ENCODE measurements around the gene DNAH17. TPM values are rescaled to one million over a fixed set of nuclear protein-coding genes. Genes with fewer than 3 reads are reported as not detected.

DNAH17 gene
- total RNA-seq, 1 donor from 2014 or later = 0.59 TPM

DNA sequence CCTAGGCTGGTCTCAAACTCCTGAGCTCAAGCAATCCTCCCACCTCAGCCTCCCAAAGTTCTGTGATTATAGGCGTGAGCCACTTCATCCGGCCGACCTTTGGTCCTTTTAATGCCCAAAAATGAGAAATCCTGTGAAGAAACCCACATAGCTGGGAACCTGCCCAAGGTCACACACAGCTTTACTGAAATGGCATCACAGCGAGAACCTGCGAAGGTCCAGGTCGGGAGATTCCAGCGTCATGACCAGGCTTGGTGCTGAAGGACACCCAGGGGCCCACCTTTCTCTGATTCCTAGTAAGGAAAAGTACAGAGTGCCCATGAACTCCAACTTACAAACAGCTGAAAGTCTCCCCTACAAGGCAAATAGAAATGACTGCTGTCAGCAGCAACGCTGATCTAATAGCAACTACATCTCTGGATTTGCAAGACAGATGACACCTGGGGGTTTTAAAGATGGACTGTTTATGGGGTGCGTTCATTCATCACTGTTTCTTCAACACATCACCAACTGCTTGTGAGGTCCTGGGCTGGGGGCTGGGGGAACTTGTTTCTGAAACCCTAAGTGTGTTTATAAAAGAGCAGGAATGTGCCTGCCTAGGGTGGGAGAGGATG, 24.5 kb upstream of the DNAH17 start:
- no peak for DNase-seq

DNA sequence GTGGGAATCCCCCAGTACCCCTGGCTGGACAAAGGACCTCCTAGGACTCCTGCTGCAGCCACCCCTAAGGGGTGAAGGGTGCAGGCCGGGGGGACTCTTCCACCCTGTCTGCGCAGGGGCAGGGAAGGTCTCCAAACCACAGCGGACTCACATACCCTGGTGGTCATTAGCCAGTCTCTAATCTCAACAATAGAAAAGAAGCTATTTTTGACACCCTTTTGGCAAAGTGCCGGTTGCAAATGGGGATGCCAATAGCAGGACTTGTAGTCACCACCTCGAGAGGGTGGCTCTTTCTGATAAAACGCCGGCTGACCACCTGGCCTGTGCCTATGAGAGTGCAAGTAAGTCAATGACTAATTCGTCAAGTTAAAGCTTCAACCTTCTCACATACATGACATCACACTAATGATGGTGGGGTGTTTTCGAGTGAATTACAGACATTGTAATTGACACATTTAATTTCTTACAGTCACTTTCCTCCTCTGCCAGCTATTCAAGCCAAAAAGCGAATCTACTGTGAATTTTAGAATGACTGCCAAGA, 23.1 kb upstream of the DNAH17 start:
- DNase-seq = peak; percentile 77

DNA sequence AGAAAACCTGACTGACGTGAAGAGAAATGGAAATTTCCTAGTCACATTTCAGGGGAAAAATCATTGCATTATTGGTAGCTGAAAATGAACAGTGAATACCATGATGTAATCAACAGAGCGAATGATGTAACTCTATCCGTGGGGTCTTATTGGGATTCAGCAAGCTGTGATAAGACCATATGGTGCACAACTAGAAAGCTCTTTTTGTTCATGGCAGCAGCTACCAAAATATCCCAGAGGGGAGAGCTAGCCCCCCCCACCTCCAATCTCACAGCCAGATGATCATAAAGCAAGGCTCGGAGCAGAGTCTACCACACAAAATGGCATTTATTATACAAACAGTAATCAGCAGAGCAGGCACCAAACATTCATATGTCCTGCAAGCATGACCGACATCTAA, 22.2 kb upstream of the DNAH17 start:
- peak; percentile 72 for DNase-seq

DNA sequence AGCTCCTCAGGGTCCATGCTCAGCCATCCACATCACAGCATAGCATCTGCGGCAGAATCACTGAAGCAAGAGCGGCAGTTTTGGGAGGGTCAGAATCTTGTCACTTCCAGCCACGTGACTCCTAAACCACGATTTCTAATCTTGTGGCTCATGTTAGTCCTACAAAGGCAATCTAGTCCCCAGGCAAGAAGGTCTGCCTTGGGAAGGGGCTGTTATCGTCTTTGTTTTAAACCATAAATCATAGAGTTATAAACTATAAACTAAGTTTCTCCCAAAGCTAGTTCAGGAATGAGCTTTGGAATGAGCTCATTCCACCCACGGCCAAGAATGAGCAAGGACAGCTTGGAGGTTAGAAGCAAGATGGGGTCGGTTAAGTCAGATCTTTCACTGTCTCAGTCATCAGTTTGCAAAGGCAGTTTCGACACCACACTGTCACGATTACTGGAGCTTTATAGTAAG, 20.8 kb upstream of the DNAH17 start:
- peak; percentile 13 for DNase-seq

DNA sequence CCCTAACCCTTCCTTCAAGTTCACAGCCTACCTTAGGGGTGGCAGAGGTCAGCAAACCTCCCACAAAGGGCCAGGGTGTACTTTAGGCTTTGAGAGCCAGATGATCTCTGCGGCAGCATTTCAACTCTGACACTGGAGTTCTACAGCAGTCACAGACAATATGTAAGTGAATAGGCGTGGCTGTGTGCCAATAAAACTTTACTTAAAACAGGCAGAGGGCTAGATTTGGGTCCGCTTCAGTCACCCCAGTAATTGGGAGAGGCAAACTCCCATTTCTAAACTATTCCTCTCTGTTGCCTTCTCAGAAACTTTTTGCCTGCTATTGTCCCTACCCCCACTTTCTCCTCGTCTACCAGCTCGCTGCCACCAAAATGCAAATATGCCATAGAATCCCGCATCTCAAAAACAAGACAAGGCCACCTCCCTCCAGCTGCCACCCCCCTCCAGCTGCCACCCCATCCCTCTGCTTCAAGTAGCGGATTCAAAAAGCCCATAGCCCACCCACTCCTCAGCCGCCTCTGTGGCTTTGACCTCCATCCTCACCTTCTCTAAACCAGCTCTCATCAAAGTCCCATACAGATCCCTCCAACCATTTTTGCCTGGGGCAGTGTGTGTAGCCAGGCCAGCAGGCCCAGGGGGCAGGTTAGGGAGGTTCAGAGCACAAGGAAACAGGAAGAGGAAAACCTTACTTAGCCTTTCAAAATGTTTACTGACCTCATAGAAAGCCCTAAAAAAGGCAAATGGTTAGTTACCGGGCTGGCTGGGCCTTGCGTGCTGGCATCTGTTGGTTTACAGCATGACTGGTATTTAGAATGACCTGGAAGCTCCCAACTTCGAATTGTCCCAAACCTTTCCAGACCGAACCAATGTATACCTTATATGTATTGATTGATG, 19.9 kb upstream of the DNAH17 start:
- DNase-seq = no peak

DNA sequence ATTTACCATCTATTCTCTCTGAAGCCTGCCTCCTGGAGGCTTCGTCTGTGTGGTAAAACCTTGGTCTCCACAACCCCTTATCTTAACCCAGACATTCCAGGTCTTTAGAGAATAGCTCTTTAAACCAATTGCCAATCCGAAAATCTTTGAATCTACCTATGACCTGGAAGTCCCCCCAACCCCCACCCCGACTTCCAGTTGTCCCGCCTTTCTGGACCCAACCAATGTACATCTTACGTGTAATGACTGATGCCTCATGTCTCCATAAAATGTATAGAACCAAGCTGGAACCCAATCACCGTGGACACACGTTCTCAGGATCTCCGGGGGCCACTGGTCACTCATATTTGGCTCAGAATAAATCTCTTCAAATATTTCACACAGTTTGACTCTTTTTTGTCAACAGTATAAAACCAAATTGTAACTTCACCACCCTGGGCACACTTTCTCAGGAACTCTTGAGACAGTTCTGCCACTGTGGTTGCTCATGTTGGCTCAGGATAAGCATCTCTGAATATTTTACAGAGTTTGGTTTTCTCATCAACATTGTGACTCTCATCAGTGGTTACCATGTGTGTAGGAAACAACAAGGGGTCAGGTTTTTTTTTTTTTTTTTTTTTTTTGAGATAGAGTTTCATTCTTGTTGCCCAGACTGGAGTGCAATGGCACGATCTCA, 18.1 kb upstream of the DNAH17 start:
- no peak for DNase-seq

DNA sequence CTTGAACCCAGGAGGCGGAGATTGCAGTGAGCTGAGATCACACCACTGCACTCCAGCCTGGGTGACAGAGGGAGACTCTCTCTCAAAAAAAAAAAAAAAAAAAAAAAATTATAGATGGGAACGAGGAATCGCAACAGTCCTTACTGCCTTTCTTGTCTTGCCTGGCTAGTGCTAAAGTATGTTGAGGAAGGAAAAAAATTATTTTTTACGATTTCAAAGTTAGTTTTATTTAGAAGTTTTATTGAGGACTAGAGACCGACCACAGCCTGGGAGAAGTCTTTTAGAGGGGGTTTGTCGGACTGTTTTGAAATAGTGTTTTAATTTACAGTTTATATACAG, 15.8 kb upstream of the DNAH17 start:
- no peak for DNase-seq

DNA sequence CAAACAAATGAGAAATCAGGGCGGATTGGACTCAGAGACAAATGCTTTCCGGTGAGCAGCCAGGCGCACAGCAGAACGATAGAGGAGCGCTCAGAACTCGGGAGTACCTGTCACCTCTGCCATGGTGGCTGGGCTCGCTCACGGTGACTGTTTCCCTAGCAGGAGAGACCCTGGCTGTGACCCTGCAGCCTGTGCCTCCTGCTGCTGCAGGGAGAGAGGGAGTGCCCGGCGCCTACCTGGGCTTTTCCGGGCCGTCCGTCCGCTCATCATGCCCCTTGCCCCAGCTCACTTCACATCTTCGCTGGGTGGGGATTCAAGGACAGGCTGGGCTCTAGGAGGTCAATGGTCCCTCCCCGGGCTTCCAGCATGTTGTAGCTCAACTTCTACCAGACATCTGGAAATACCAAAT, 14.1 kb upstream of the DNAH17 start:
- DNase-seq = no peak

DNA sequence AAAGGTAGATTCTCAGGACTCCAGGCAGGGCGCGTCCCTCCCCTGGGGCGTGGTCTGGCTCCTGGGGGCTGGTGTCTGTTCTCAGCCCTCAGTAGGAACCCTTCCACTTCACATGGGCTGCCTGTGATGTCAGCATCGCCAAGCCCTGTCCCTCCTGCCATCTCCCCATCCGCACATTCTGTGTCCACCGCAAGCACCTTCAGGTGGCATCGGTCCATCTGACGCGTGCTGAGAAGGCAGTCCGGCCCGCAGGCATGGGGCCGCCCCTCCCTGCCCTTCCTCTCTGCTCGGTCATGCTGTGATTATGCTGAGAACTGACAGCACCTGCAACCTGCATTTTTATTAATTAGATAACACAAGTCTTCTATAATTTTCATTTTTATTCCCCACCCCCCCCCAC, 12.7 kb upstream of the DNAH17 start:
- no peak for DNase-seq

DNA sequence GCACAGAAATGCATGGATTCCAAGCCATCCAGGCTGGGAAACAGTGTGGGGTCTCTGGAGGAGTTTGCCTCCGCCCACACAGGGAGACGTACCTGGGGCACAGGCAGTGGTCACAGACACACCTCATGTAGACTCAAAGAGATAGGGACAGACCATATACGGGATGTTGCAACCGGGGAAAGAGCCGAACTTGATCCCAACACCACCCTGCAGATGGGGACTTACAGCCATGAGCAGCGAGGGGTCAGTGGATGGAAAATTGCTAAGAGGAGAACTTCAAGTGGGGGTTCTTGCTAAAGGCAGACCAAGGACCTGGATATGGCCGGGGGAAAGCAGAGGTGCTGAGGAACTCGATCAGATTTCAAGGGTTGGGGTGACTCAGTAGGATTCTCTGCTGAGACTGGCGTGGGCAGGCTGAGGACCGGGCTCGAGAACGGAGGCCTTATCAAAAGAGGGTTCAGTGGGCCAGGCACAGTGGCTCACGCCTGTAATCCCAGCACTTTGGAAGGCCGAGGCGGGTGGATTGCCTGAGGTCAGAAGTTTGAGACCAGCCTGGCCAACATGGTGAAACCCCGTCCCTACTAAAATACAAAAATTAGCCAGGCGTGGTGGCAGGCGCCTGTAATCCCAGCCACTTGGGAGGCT, 12.0 kb upstream of the DNAH17 start:
- DNase-seq = no peak

DNA sequence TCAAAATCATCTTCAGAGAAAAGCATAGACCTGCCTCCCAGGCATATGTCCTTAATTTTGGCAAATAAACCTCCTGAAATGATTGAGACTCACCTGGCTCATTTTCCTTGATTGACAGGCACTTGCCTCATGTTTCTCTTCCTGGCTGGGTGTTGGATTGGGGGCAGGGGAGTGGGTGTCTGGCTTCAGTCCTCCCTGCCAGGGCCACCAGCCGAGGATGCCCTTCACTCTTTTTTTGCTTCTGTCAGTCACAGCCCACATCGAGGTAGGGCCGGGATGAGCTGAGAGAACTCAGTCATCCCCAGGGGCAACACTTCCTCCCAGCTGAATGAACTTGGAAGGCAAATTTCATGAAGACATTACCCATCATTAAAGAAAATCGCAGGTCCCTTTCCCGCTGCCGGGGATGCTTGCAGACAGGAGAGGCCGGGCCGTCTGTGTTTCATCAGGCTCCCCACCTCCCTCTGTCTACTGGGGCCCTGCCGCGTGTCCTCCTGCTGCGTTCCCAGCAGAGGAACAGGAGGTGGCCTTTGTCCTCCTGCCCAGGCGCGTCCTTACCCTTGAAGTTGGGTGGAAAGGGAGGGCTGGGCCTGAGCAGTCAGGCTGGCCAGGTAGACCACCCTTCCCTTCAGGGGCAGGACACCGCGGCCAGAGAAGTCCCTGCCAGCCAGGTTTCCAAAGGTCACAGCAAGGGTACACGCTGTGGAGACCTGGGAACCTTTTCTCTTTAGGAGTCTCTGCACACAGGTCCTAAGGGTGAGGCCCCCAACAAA, 11.2 kb upstream of the DNAH17 start:
- no peak for DNase-seq

DNA sequence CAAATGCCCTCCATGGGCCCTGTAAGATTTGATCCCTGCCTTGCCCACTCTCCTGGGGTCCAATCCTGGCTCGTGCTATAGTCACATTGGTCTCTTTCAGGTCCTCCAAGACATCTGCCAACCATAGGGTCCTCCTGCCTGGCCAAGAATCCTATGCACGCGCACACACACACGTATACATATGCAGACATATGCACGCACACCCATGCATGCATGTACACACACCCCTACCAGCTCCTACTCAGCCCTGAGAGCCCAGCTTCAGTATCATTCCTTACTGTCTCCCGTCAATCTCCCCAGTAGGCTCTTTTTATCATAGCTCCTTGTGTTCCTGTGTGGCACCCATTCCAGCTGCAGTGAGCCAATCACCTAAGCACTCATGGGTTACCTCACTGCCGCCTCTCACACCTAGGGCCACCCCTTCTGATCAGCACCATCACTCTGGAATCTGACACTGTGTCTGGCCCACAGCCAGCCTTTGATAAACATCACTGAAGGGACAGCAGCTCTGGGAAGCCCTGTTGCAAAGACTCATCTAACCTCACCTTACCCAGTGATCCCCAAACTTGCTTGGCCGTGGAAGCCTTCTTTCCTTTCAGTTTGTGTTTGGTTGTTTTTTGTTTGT, 7.9 kb upstream of the DNAH17 start:
- no peak for DNase-seq

DNA sequence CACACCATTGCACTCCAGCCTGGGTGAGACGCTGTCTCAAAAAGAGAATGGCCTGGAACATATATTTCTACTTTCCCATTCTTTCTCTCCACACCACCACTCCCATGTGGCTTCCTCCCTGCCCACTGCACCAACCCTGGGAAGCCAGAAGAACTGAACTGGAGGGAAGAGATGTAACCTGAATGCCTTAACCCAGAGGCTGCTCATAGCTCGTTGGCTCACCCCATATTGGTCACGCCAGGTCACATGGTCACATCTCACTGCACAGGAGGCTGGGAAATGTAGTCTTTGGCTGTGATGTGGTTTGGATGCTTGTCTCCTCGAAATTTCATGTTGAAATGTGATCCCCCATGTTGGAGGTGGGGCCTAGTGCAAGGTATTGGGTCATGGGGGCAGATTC, 5.9 kb upstream of the DNAH17 start:
- no peak for DNase-seq

DNA sequence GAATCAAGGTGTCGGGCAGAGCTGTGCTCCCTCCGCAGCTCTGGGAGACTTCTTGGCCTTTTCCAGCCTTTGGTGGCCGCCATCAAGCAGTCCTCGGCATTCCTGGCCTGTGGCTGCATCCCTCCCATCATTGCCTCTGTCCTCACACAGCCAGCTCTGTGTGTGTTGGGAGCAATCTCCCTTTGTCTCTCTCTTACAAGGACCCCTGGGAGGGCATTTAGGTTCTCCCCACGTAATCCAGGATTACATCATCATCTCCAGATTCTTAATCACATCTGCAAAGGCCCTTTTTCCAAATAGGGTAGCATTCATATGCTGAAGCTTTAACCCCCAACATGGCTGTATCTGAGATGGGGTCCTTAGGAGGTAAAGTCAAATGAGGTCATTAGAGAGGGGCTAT, 4.1 kb upstream of the DNAH17 start:
- DNase-seq = no peak

DNA sequence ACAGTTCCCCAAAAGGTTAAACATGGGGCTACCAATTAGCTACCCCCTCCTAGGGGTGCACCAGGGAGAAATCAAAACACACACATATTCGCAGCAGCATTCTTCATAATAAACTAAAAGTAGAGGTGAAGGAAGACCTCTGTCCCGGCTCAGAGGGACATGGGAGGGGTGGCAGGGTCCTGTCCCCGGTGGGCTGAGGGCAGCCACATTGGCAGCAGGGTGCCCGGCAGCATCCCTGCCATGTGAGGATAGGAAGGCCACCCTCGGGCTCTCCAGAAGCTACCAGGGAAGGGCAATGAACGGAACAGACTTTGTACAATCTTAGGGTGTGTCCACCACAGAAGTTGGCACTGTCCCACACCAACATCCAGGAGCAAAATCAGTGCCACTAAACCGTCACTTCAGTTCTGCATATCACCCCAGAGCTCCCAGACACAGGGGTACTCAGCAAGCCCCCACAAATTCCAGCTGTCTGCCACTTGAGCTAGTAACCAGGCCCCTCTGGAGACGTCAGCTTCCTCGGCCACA, 3.1 kb upstream of the DNAH17 start:
- no peak for DNase-seq

DNA sequence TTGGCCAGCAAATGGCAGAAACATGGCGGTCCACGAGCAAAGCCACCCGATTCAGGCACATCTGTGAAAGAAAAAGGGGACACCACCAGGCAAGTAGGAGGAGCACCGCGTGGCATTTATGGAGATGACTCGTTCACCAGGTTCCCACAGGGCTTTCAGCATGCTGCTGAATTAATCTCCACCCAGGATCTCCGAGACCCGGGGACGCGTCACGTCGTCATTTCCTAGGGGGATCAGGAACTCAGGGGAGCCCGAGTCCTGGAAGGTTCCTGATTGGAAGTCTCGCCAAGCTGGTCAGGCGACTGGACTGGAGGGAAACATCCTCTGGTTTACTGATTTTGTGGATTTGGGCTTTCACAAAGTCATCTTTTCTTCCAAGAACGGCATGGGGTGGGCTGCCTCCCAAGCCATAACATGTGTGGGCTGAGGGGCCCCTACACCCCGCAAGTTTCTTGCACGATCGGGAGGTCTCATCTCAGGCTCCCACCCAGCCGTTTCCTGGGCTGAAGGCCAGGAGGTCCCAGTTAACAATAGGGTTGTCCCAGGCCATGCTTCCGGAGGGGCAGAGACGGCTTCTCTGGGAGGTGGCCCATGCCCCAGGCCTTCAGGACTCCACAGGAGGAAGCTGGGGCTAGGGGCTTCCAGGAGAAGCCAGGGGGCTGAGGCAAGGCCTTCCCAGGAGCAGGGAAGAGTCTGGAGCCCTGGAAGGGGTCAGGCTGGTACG, 645 bp downstream of the DNAH17 start:
- no peak for DNase-seq

DNA sequence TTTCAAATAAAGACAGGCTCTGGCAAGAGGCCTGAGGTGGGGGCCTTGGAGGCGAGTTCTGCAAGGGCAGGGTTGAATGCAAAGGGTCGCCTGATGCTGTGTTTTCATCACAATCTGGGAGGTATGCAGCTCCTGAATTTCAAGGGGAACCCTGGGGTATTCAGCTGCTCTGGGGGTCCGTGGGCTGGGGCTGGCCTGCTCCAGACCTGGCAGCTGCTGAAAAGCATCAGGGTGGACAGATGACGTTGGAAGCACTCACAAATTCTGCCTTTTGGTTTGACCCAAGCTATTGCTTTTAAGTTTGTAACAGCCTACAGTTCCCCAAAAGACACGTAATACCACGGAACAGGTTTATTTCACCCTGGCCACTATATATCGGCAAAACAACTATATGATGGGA, 1.3 kb downstream of the DNAH17 start:
- DNase-seq = no peak

DNA sequence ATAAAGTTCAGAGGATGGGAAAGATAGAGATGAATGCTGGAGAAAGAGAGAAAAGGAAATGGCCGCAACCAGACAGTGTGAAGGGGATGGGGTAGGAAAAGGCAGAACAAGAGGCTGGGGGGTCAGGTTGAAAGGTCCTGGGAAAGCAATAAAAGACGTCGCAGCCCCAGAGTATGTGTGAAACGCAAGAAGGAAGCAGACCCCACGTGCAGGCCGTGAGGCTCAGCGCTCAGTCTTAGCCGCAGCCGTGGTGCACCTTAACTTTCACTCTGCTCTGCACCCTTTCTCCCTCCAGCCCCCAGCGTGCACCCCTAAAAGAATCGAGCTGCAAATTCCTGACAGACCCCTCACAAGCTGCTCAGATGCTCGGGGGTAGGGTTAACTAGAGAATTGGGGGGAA, 1.9 kb downstream of the DNAH17 start:
- DNase-seq = no peak

DNA sequence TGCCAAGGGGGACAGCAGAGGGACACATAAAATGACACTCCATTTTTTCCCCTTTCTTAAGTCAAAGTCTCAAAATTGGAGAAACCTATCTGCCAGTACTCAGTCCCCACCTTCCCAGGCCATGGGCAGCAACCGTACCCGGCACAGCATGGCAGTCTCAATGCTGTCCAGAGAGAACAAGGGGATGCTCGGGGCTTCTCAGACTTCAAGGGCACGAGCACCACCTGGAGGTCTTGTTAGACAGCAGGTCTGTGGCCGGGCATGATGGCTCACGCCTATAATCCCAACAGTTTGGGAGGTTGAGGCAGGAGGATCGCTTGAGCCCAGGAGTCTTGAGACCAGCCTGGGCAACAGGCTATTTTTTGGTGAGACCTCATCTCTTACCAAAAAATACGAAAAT, 3.2 kb downstream of the DNAH17 start:
- DNase-seq = no peak

Data from skin of body (tissue), 2 donors.